ENCODE measurements around the gene PLP2.

Gene PLP2

GRCh38 chrX:49155243-49155899 is 16.3 kb upstream of the PLP2 start:
- ATAC-seq (replicated peaks), result peak; percentile 45 to 52
- Mint-ChIP-seq H3K9me3 (no peaks in the 10 kb centered on the region), H3K27me3 (no peaks in the 10 kb centered on the region), H3K4me3 (peak overlapping the region; percentile 94 to 96), H3K36me3 (peaks cover 0 to 1% of the 10 kb centered on the region in 2 donors), H3K4me1 (peaks cover 4 to 16% of the 10 kb centered on the region in 2 donors), H3K27ac (peak overlapping the region; percentile 95)
- DNase-seq, result no peak

DNA sequence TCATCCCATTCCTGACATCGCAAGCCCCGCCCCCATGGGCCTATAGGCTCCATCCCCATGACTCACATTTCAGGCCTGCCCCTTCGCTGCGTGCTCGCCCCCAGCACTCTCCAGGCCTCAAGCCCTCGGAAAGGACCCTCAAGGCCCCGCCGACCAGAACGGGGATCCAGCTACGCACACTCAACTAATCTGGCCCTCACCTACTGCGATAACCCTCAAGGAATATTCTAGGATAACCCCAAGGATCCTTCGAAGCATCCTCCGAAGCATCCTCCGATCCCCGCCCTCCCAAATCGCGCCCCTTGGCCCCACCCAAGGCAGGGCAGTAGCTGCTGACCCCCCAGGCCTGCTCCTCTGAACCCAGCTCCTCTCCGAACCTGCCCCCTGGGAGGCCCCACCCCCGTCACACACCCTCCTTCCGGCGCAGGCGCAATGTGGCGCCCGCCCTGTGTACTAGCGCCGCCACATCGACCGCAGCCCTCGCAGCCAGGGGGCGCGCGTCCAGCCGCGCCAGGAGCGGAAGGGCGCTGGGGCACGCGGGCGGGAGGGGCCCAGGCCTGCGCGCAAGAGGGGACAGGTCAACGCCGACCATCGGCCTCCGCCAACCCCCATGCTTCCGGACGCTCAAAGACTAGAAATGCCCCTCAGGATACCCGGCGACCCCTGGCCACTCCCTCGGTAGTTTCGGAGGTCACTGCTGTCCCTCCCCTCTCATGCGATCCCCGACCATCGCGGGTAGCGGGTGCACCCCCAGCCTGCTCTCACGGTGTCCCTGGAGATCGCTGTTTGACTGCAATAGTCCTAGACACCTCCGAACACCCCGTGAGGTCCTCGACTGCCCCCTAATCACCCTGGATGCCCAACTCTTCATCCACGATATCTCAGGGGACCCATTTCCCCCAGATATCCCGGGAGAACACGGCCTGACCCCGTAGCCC is 15.5 kb upstream of the PLP2 start:
- Mint-ChIP-seq H3K27ac (peak overlapping the region; percentile 95), H3K36me3 (peaks cover 0 to 1% of the 10 kb centered on the region in 2 donors), H3K4me3 (peak overlapping the region; percentile 94 to 96), H3K4me1 (peaks cover 4 to 16% of the 10 kb centered on the region in 2 donors), H3K9me3 (no peaks in the 10 kb centered on the region), H3K27me3 (no peaks in the 10 kb centered on the region)
- peak; percentile 82 for DNase-seq
- peak; percentile 88 to 90 for ATAC-seq (replicated peaks)

GRCh38 chrX:49157194-49157593 is 14.5 kb upstream of the PLP2 start:
- ATAC-seq (replicated peaks) (no peak), DNase-seq (no peak)
- peaks cover 4 to 16% of the 10 kb centered on the region in 2 donors for H3K4me1 Mint-ChIP-seq
- no peaks in the 10 kb centered on the region for H3K27me3 Mint-ChIP-seq
- H3K9me3 Mint-ChIP-seq, result no peaks in the 10 kb centered on the region
- peaks cover 0 to 1% of the 10 kb centered on the region in 2 donors for H3K36me3 Mint-ChIP-seq
- H3K27ac Mint-ChIP-seq, result peak overlapping the region; percentile 79
- H3K4me3 Mint-ChIP-seq, result peak overlapping the region in 1 of 2 donors; percentile 48

DNA sequence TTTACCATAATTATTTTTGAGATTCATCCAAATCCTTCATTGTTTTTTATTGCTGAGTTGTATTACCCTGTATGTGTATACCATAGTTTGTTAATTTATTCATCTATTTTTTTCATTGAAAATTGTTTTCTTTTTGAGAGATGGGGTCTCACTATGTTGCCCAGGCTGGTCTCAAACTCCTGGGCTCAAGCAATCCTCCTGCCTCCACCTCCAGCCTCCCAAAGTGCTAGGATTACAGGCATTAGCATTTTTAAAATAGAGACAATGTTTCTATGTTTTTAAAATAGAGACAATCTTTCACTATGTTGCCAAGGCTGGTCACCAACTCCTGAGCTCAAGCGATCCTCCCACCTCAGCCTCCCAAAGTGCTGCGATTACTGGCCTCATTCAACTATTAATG is 10.8 kb upstream of the PLP2 start:
- no peaks in the 10 kb centered on the region for H3K36me3 Mint-ChIP-seq
- no peaks in the 10 kb centered on the region for H3K27me3 Mint-ChIP-seq
- H3K4me1 Mint-ChIP-seq, result peaks cover 4 to 25% of the 10 kb centered on the region in 2 donors
- ATAC-seq (replicated peaks) (no peak), DNase-seq (no peak)
- H3K9me3 Mint-ChIP-seq, result peaks cover 0 to 3% of the 10 kb centered on the region in 2 donors
- no peak overlapping the region for H3K4me3 Mint-ChIP-seq
- no peak overlapping the region for H3K27ac Mint-ChIP-seq

DNA sequence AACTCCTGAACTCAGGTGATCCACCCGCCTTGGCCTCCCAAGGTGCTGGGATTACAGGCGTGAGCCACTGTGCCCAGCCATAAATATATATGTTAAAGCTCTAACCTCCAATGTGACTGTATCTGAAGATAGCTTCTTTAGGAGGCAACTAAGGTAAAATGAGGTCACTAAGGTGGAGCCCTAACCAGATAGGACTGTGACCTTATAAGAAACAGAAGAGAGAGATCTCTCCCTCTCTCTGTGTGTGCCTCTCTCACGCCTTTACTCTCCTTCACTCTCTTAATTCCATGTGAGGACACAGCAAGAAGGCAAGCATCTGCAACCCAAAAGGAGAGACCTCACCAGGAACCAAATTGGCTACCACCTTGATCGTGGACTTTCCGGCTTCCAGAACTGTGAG is 10.1 kb upstream of the PLP2 start:
- Mint-ChIP-seq H3K36me3 (no peaks in the 10 kb centered on the region), H3K9me3 (peaks cover 0 to 3% of the 10 kb centered on the region in 2 donors), H3K4me3 (no peak overlapping the region)

GRCh38 chrX:49162620-49163019 is 9.1 kb upstream of the PLP2 start, which contains the start of gene MAGIX:
Gene MAGIX, plus strand, starts transcription at chrX:49162758. Its CDS starts 132 bp downstream, at chrX:49162890.
- peaks cover 13 to 39% of the 10 kb centered on the region in 2 donors for H3K4me1 Mint-ChIP-seq
- H3K27ac Mint-ChIP-seq, result peak within 1 kb of the TSS; percentile 84
- ATAC-seq (replicated peaks) (no peak), DNase-seq (no peak)
- peaks cover 0 to 3% of the 10 kb centered on the region in 2 donors for H3K9me3 Mint-ChIP-seq
- no peaks in the 10 kb centered on the region for H3K27me3 Mint-ChIP-seq
- peak within 1 kb of the TSS; percentile 75 to 91 for H3K4me3 Mint-ChIP-seq
- no peaks in the 10 kb centered on the region for H3K36me3 Mint-ChIP-seq

More for the DNA sequence above, 10.1 kb upstream of the PLP2 start:
- Mint-ChIP-seq H3K27ac (no peak overlapping the region), H3K27me3 (no peaks in the 10 kb centered on the region), H3K4me1 (peaks cover 7 to 30% of the 10 kb centered on the region in 2 donors)
- ATAC-seq (replicated peaks), result no peak
- DNase-seq, result no peak

DNA sequence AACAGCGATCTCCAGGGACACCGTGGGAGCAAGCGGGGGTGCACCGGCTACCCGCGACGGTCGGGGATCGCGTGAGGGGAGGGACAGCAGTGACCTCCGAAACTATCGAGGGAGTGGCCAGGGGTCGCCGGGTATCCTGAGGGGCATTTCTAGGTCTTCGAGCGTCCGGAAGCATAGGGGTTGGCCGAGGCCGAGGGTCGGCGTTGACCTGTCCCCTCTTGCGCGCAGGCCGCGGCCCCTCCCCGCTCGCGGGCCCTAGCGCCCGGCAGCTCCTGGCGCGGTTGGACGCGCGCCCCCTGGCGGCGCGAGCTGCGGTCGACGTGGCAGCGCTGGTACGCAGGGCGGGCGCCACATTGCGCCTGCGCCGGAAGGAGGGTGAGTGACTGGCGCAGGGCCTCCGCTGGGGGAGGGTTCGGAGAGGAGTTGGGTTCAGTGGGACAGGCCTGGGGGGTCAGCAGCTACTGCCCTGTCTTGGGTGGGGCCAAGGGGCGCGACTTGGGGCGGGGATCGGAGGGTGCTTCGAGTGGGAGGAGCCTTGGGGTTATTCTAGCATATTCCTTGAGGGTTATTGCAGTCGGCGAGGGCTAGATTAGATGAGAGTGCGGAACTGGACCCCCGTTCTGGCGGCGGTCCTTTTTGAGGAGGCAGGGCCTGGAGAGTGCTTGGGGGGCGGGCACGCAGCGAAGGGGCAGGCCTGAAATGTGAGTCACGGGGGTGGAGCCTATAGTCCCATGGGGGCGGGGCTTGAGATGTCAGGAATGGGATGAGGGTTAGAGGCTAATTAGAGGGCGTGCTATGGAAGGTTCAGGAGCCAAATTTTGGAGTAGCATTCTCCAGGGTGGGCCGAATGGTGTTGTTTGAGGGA is 7.9 kb upstream of the PLP2 start:
- DNase-seq (peak; percentile 81), ATAC-seq (replicated peaks) (peak; percentile 58 to 69)
- Mint-ChIP-seq H3K27ac (peak overlapping the region; percentile 94), H3K9me3 (peaks cover 0 to 3% of the 10 kb centered on the region in 2 donors), H3K36me3 (no peaks in the 10 kb centered on the region), H3K4me1 (peaks cover 16 to 44% of the 10 kb centered on the region in 2 donors), H3K4me3 (peak overlapping the region; percentile 81 to 91), H3K27me3 (no peaks in the 10 kb centered on the region)

DNA sequence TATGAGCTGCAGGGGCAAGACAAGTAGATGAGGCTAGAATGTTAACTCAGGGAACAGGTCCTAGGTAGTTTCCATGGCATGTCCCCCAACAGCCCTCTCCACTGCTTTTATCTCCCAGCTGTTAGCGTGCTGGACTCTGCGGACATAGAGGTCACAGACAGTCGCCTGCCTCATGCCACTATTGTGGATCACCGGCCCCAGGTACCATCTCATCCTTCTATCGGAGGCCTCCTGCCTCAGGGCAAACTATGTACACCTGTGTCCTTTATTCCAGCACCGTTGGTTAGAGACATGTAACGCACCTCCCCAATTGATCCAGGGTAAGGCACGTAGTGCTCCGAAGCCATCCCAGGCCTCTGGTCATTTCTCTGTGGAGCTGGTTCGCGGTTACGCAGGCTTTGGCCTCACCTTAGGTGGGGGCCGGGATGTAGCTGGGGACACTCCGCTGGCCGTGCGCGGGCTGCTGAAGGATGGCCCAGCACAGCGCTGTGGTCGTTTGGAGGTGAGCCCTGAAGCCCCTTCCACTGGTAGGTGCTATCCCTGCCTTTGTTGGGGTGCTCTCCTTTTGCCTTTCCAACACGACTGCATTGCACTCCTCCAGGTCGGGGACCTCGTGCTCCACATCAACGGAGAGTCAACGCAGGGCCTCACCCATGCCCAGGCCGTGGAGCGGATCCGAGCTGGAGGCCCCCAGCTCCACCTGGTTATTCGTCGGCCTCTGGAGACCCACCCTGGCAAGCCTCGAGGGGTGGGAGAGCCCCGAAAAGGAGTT is 6.9 kb upstream of the PLP2 start:
- H3K4me1 Mint-ChIP-seq, result peaks cover 20 to 52% of the 10 kb centered on the region in 2 donors
- ATAC-seq (replicated peaks) (no peak), DNase-seq (no peak)
- peak overlapping the region in 1 of 2 donors; percentile 67 for H3K4me3 Mint-ChIP-seq
- no peaks in the 10 kb centered on the region for H3K27me3 Mint-ChIP-seq
- H3K27ac Mint-ChIP-seq, result no peak overlapping the region
- no peaks in the 10 kb centered on the region for H3K36me3 Mint-ChIP-seq
- peaks cover 0 to 3% of the 10 kb centered on the region in 2 donors for H3K9me3 Mint-ChIP-seq

DNA sequence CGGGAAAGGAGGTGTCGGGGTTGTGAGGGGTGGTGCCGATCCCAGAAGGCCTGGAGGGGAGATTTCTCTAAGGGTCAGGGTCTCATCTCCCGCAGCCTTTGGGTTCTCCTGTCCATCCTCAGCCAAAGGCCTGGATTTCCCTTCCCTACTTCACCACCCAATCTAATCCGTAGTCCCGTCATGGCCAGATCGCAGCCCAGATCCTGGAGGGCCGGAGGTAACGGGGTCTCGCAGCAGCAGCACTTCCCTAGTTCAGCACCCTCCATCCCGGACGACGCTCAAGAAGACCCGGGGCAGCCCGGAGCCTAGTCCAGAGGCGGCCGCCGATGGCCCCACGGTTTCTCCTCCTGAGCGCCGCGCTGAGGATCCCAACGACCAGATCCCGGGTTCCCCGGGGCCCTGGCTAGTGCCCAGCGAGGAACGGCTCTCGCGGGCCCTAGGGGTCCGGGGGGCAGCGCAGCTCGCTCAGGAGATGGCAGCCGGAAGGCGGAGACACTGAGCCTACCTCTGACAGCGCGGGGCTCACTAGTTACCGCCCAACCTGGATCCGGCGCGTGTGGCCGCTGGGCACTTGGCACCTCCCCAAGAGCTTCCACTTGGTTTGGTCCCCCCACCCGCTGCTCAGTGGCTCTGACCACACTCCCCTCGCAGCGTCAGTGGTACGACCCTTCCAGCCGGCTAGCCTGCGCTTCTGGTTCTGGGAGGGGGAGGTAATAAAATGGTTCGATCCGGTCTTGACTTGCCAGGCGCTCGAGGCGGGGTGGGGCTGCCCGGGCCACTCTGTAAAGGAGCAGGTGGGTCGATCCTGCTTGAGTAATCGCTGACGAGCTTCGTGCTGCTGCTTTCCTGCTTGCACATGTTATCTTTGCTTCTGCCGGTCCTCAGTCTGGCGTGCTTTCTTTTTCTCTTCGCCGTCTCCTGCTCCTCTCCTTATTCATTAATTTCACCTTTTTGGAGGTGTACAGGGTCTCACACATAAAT is 5.5 kb upstream of the PLP2 start:
- H3K27ac Mint-ChIP-seq, result peak overlapping the region; percentile 95
- no peaks in the 10 kb centered on the region for H3K27me3 Mint-ChIP-seq
- peak; percentile 69 for DNase-seq
- peak; percentile 55 to 59 for ATAC-seq (replicated peaks)
- peaks cover 20 to 52% of the 10 kb centered on the region in 2 donors for H3K4me1 Mint-ChIP-seq
- peak overlapping the region; percentile 79 to 85 for H3K4me3 Mint-ChIP-seq
- H3K9me3 Mint-ChIP-seq, result peaks cover 0 to 3% of the 10 kb centered on the region in 2 donors
- no peaks in the 10 kb centered on the region for H3K36me3 Mint-ChIP-seq

- Mint-ChIP-seq H3K4me1 (peaks cover 20 to 52% of the 10 kb centered on the region in 2 donors), H3K4me3 (peak overlapping the region; percentile 79 to 85), H3K27ac (peak overlapping the region; percentile 95), H3K9me3 (peaks cover 0 to 3% of the 10 kb centered on the region in 2 donors), H3K27me3 (no peaks in the 10 kb centered on the region), H3K36me3 (no peaks in the 10 kb centered on the region)
- DNase-seq (peak; percentile 55), ATAC-seq (replicated peaks) (peak; percentile 43 to 44)
These were observed 4.6 kb upstream of the PLP2 start for GRCh38 chrX:49166914-49167739.

DNA sequence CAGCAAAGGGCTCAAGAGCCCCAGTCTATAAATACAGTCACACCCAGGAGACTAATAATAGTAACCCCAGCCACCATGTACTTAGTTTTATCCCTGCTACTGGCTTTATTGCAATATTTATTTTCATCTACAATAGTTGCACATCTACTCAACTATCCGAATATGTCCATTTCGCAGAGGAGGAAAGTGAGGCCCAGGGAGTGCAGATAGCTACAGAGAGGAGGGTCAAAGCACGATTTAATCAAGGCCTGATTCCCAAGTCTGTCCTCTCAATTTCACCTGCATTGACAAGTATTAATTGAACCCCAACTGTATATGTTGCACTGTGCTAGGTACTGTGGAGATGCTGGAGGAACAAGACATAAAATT is 4.0 kb upstream of the PLP2 start:
- peak overlapping the region; percentile 79 to 85 for H3K4me3 Mint-ChIP-seq
- no peak for DNase-seq
- no peak for ATAC-seq (replicated peaks)
- peaks cover 0 to 3% of the 10 kb centered on the region in 2 donors for H3K9me3 Mint-ChIP-seq
- H3K36me3 Mint-ChIP-seq, result no peaks in the 10 kb centered on the region
- H3K4me1 Mint-ChIP-seq, result peaks cover 20 to 55% of the 10 kb centered on the region in 2 donors
- peak overlapping the region; percentile 95 for H3K27ac Mint-ChIP-seq
- H3K27me3 Mint-ChIP-seq, result no peaks in the 10 kb centered on the region
